Neural cell (in vitro differentiated cells): ENCODE measurements around the gene IL11RA. TPM values are rescaled to one million over a fixed set of nuclear protein-coding genes. Genes with fewer than 3 reads are reported as not detected.

Experiments used
- H2AFZ ChIP-seq: fragments of 200-600, 300-800 bp; sonication (generic), shearing (Covaris generic); 2 replicates; pipeline ENCODE4 v1.6.0; 2014; ENCODE audit warnings: low read depth, mild to moderate bottlenecking, antibody characterized with exemption, low read length, moderate library complexity
- H3F3A ChIP-seq: fragments of 200-600 bp; shearing (Covaris generic); 2 replicates; pipeline ENCODE4 v1.6.1; 2016; ENCODE audit warnings: mild to moderate bottlenecking, moderate library complexity, mixed read lengths, antibody characterized with exemption, low read length; ENCODE audit not compliant: insufficient read depth, poor library complexity, severe bottlenecking
- H3K27ac ChIP-seq: fragments of 200-600, 300-800 bp; sonication (generic), shearing (Covaris generic); 2 replicates; pipeline ENCODE4 v1.5.1; 2014; ENCODE audit warnings: mild to moderate bottlenecking, low read length, moderate library complexity
- H3K27me3 ChIP-seq: fragments of 300-800, 200-600 bp; sonication (generic), shearing (Covaris generic); 2 replicates; pipeline ENCODE4 v1.6.0; 2014; ENCODE audit warnings: mild to moderate bottlenecking, low read depth, low read length, moderate library complexity; ENCODE audit not compliant: insufficient read depth
- H3K36me3 ChIP-seq: fragments of 300-800, 200-600 bp; sonication (generic), shearing (Covaris generic); 2 replicates; pipeline ENCODE4 v1.5.1; 2014; ENCODE audit warnings: mild to moderate bottlenecking, antibody characterized with exemption, low read length, moderate library complexity; ENCODE audit not compliant: insufficient read depth
- H3K4me2 ChIP-seq: fragments of 300-800, 200-600 bp; sonication (generic), shearing (Covaris generic); 2 replicates; pipeline ENCODE4 v1.6.0; 2014; ENCODE audit warnings: mild to moderate bottlenecking, low read length
- H3K4me3 ChIP-seq: fragments of 300-800, 200-600 bp; sonication (generic), shearing (Covaris generic); 2 replicates; pipeline ENCODE4 v1.5.1; 2014; ENCODE audit warnings: mild to moderate bottlenecking, low read length, moderate library complexity
- H3K79me2 ChIP-seq: fragments of 200-600 bp; shearing (Covaris generic); replicated peaks from 2 replicates; pipeline ENCODE4 v1.6.0; 2014; ENCODE audit warnings: mild to moderate bottlenecking, low read length, moderate library complexity; ENCODE audit not compliant: insufficient read depth
- H3K9ac ChIP-seq: fragments of 300-800, 200-600 bp; sonication (generic), shearing (Covaris generic); 2 replicates; pipeline ENCODE4 v1.6.1; 2016; ENCODE audit warnings: mild to moderate bottlenecking, low read length, mixed read lengths
- H3K9me2 ChIP-seq: fragments of 200-600 bp; shearing (Covaris generic); 2 replicates; pipeline ENCODE4 v1.6.1; 2016; ENCODE audit warnings: mild to moderate bottlenecking, low read length, mixed read lengths; ENCODE audit not compliant: insufficient read depth
- H3K9me3 ChIP-seq: fragments of 200-600, 300-800 bp; sonication (generic), shearing (Covaris generic); 2 replicates; pipeline ENCODE4 v1.6.1; 2016; ENCODE audit warnings: mild to moderate bottlenecking, mixed run types, low read length, moderate library complexity, mixed read lengths
- H4K20me1 ChIP-seq: fragments of 200-600 bp; shearing (Covaris generic); 2 replicates; pipeline ENCODE4 v1.6.1; 2016; ENCODE audit warnings: mild to moderate bottlenecking, mixed run types; ENCODE audit not compliant: insufficient read depth
- EP300 ChIP-seq: fragments of 450-650 bp; conservative IDR thresholded peaks from 2 replicates; pipeline ENCODE4 v1.6.1; 2014; ENCODE audit warnings: antibody characterized with exemption, mild to moderate bottlenecking, moderate library complexity; ENCODE audit not compliant: poor library complexity, severe bottlenecking
- EZH2 ChIP-seq: fragments of 200-600, 300-800 bp; shearing (Covaris generic), sonication (generic); IDR thresholded peaks from 2 replicates; pipeline ENCODE4 v1.6.1; 2014; ENCODE audit warnings: antibody characterized with exemption, low read length, borderline replicate concordance, mild to moderate bottlenecking; ENCODE audit not compliant: insufficient read depth, poor library complexity, severe bottlenecking
- MXI1 ChIP-seq: fragments of 450-650 bp; conservative IDR thresholded peaks from 2 replicates; pipeline ENCODE4 v1.6.1; 2014; ENCODE audit warnings: antibody characterized with exemption, mild to moderate bottlenecking; ENCODE audit not compliant: poor library complexity, severe bottlenecking
- POLR2AphosphoS5 ChIP-seq: IDR thresholded peaks from 2 replicates; pipeline ENCODE4 v1.6.1; 2012
- RAD21 ChIP-seq: fragments of 450-650 bp; conservative IDR thresholded peaks from 2 replicates; pipeline ENCODE4 v1.6.1; 2014; ENCODE audit warnings: antibody characterized with exemption, mild to moderate bottlenecking, moderate library complexity
- REST ChIP-seq: IDR thresholded peaks from 2 replicates; pipeline ENCODE4 v1.6.1; 2012; ENCODE audit warnings: borderline replicate concordance
- SMC3 ChIP-seq: fragments of 450-650 bp; conservative IDR thresholded peaks from 2 replicates; pipeline ENCODE4 v1.6.1; 2014; ENCODE audit warnings: antibody characterized with exemption, mild to moderate bottlenecking, moderate library complexity; ENCODE audit not compliant: poor library complexity
- TAF1 ChIP-seq: IDR thresholded peaks from 2 replicates; pipeline ENCODE4 v1.6.1; 2012; ENCODE audit warnings: low read depth
- polyA plus RNA-seq: library from polyadenylated mRNA; depleted of rRNA; stranded (reverse); fragments of >200 nt; gene quantifications from 2 replicates; pipeline ENCODE4 v1.2.3, GENCODE V29; 2014
- TF ChIP-seq, protein P1 (sequence below): fragments of 450-650 bp; IDR thresholded peaks from 2 replicates; pipeline ENCODE4 v1.5.1; 2014; ENCODE audit warnings: antibody characterized with exemption, mild to moderate bottlenecking, moderate library complexity; ENCODE audit not compliant: poor library complexity, severe bottlenecking

IL11RA gene
- polyA plus RNA-seq, 1 donor from 2014 or later, result 59.1 TPM

DNA sequence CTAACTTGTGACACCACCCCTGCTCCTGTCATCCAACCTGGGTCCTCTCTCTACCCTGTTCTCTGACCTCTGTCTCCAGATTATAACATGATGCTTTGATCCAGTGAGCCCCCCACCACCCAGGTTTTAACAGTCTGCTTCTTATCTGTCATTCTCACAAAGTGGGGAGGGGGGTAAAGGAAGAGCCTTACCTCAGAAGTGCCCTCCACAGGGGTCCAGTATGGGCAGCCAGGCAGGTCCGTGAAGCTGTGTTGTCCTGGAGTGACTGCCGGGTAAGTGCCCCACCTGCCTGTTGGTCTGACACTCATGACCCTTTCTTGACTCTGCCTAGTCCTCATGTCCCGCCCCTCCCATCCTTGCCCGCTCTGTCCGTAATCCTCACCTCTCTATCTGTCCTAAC, 3.4 kb downstream of the IL11RA start:
- Histone ChIP-seq H3K27ac (no peak overlapping the region), H3K9me2 (no peaks in the 10 kb centered on the region), H3K4me3 (no peak overlapping the region), H3F3A (no peaks in the 10 kb centered on the region), H3K36me3 (no peaks in the 10 kb centered on the region), H4K20me1 (no peaks in the 10 kb centered on the region), H3K4me2 (no peak overlapping the region), H3K79me2 (no peaks in the 10 kb centered on the region), H3K9ac (no peak overlapping the region), H2AFZ (no peak overlapping the region), H3K9me3 (no peaks in the 10 kb centered on the region), H3K27me3 (no peaks in the 10 kb centered on the region)
- no peak for TF ChIP-seq RAD21
- no peak for TF ChIP-seq MXI1
- no peak for TF ChIP-seq REST
- TF ChIP-seq POLR2AphosphoS5, result no peak
- TF ChIP-seq EP300, result no peak
- TF ChIP-seq, protein P1, sequence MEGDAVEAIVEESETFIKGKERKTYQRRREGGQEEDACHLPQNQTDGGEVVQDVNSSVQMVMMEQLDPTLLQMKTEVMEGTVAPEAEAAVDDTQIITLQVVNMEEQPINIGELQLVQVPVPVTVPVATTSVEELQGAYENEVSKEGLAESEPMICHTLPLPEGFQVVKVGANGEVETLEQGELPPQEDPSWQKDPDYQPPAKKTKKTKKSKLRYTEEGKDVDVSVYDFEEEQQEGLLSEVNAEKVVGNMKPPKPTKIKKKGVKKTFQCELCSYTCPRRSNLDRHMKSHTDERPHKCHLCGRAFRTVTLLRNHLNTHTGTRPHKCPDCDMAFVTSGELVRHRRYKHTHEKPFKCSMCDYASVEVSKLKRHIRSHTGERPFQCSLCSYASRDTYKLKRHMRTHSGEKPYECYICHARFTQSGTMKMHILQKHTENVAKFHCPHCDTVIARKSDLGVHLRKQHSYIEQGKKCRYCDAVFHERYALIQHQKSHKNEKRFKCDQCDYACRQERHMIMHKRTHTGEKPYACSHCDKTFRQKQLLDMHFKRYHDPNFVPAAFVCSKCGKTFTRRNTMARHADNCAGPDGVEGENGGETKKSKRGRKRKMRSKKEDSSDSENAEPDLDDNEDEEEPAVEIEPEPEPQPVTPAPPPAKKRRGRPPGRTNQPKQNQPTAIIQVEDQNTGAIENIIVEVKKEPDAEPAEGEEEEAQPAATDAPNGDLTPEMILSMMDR, result no peak

- H3K4me2 ChIP-seq, result no peak overlapping the region
- H3K36me3 ChIP-seq, result no peaks in the 10 kb centered on the region
- H3K79me2 ChIP-seq, result no peaks in the 10 kb centered on the region
- H3K9me3 ChIP-seq, result no peaks in the 10 kb centered on the region
- no peaks in the 10 kb centered on the region for H4K20me1 ChIP-seq
- no peaks in the 10 kb centered on the region for H3K9me2 ChIP-seq
- H3K27me3 ChIP-seq, result no peaks in the 10 kb centered on the region
- H2AFZ ChIP-seq, result no peak overlapping the region
- no peak overlapping the region for H3K27ac ChIP-seq
- H3K9ac ChIP-seq, result no peak overlapping the region
- no peak for TF ChIP-seq RAD21
- TF ChIP-seq MXI1, result no peak
- no peak overlapping the region for H3K4me3 ChIP-seq
- H3F3A ChIP-seq, result no peaks in the 10 kb centered on the region
Measured at GRCh38 chr9:34656992-34657391, 5.0 kb downstream of the IL11RA start.

DNA sequence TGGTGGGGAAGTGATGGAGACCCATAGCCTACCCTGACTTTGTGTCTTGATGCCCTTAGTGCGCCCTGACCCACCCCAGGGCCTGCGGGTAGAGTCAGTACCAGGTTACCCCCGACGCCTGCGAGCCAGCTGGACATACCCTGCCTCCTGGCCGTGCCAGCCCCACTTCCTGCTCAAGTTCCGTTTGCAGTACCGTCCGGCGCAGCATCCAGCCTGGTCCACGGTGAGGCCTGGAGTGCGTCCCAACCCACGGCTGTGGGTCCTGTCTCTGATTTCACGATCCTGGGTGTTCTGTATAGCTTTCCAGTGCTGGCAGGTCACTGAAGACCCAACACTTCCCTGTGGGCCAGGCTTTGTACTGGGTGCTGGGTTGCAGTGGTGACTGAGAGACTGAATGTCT, 6.5 kb downstream of the IL11RA start:
- Histone ChIP-seq H3K36me3 (no peaks in the 10 kb centered on the region), H3K27ac (no peak overlapping the region), H3K79me2 (no peaks in the 10 kb centered on the region), H3K9me2 (no peaks in the 10 kb centered on the region), H3F3A (no peaks in the 10 kb centered on the region), H3K27me3 (no peaks in the 10 kb centered on the region), H3K4me3 (no peak overlapping the region), H3K4me2 (no peak overlapping the region), H2AFZ (no peak overlapping the region), H3K9ac (no peak overlapping the region), H4K20me1 (no peaks in the 10 kb centered on the region), H3K9me3 (no peaks in the 10 kb centered on the region)
- TF ChIP-seq REST (no peak), EZH2 (no peak), TAF1 (no peak), RAD21 (no peak), SMC3 (no peak), EP300 (no peak), POLR2AphosphoS5 (no peak), MXI1 (no peak)
- TF ChIP-seq, protein P1, result no peak
